ENCODE data around the gene MACROD2.

GRCh38 chr20:14732996-14733395 is 737.7 kb downstream of the MACROD2 start:
- TF ChIP-seq EP300 (IDR thresholded peaks at IDR 0.05) (no peak), POLR2A (IDR thresholded peaks at IDR 0.05) (no peak)
- TF ChIP-seq, protein P1, sequence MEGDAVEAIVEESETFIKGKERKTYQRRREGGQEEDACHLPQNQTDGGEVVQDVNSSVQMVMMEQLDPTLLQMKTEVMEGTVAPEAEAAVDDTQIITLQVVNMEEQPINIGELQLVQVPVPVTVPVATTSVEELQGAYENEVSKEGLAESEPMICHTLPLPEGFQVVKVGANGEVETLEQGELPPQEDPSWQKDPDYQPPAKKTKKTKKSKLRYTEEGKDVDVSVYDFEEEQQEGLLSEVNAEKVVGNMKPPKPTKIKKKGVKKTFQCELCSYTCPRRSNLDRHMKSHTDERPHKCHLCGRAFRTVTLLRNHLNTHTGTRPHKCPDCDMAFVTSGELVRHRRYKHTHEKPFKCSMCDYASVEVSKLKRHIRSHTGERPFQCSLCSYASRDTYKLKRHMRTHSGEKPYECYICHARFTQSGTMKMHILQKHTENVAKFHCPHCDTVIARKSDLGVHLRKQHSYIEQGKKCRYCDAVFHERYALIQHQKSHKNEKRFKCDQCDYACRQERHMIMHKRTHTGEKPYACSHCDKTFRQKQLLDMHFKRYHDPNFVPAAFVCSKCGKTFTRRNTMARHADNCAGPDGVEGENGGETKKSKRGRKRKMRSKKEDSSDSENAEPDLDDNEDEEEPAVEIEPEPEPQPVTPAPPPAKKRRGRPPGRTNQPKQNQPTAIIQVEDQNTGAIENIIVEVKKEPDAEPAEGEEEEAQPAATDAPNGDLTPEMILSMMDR (IDR thresholded peaks at IDR 0.05): no peak

Data from tibial nerve (tissue), 4 donors.